Endometrium (tissue), 2 donors: ENCODE results near the gene GRK4.
"Not testable (repeated sequence)": the region's sequence is repeated elsewhere in the genome, so short reads cannot be mapped to it uniquely, and the experiment has no call there.

Source experiments
- FAIRE-seq: peaks from 2 replicates; lab custom pipeline; 2012; peaks lifted over from hg19 to GRCh38; lab: Jason Lieb, UNC
- donor health status: control.
- donor health status: control.

Gene GRK4

DNA sequence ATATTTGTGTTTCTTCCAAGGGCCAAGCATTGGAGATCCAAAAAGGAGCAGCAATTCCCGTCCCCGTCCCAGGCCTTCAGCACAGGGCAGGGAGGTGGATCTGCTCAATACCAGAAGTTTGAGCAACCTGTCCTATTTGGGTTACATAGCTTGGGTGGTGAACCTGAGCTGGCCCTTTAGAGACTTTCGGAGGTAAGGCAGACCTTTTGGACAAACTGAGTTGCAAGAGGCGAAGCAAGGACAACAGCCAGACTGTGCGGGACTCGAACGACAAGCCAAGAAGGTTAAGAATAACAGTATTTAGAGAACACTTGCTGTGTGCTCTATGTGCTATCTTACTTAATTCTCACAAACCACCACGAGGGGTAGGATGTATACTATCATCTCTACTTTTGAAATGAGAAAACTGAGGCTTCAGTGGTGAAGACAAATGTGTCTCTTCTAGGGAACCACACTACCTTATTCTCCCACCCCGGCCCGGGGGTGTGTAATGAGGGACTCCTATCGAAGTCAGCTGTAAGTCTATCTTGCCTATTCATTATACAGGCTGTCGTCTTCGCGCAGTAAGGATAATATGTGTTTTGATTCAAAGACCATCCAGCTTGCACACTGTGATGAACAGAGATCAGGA, 1.4 kb upstream of the GRK4 start:
- FAIRE-seq: no peak

DNA sequence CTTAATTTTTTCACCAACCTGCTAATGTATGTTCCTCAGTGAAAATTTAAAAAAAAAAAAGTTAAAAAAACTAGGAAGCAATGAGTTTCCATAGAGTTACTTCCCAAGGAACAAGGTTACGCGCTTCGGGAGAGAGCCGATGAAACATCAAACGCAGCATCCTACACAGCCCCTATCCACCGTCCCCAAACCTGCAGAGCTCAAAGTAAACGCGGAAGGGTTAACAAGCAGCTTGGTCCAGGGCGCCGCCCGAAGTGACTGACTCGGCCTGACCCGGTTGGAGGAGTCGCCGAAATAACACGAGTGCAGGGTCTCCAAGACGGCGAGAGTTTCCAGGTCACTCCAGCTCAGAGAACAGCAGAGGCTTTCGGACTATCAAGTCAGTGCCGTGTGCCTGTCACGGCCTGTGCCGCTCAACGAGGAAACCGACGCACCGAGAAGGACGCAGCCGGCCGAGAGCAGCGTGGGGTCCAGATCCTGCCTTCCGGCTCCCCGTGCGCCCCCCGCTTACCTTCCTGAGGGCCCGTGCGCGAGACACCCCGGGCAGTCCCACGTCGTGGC, 677 bp upstream of the GRK4 start:
- no peak for FAIRE-seq

GRCh38 chr4:2963966-2964471, 648 bp downstream of the GRK4 start:
- no peak for FAIRE-seq

- FAIRE-seq: no peak
These were observed 1.4 kb downstream of the GRK4 start for GRCh38 chr4:2964706-2965258.

DNA sequence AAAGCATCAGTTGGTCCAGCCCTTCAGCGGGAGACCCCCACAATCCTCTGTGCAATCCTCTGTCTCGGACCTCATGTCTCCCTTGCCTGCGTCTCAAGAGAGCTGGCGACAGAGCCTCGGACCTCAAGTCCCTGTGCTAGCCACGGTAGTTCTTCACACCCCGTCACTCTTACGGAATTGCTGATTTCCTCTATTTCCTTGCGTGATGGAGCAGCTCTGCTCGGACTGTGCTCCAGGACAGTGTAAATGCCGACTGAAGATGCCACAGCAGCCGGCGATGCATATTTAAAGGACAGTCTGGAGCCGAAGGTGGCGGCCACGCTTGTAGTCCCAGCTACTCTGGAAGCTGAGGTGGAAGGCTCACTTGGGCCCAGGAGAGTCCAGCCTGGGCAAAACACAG, 1.9 kb downstream of the GRK4 start:
- FAIRE-seq: no peak

DNA sequence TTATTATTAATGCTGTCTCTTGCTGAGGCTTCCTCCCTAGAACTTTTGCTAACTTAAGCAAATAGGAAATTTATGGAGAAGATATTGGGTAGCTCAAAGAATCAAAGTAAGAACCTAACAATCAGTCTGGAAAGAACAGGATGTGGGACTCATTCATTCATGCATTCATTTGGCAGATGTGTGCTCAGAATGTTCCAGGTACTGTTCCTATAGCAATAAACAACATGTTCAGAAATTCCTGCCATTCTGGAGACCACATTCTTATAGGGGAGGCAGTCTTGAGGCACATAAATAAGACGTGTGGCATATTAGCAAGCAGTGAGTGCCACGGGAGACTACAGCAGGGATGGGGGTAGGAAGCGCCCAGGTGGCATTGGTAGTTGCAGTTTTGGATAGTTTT, 5.0 kb downstream of the GRK4 start:
- no peak for FAIRE-seq

GRCh38 chr4:2971275-2971674, 7.9 kb downstream of the GRK4 start:
- no peak for FAIRE-seq

GRCh38 chr4:2977211-2978088, 14.1 kb downstream of the GRK4 start:
- FAIRE-seq: no peak

DNA sequence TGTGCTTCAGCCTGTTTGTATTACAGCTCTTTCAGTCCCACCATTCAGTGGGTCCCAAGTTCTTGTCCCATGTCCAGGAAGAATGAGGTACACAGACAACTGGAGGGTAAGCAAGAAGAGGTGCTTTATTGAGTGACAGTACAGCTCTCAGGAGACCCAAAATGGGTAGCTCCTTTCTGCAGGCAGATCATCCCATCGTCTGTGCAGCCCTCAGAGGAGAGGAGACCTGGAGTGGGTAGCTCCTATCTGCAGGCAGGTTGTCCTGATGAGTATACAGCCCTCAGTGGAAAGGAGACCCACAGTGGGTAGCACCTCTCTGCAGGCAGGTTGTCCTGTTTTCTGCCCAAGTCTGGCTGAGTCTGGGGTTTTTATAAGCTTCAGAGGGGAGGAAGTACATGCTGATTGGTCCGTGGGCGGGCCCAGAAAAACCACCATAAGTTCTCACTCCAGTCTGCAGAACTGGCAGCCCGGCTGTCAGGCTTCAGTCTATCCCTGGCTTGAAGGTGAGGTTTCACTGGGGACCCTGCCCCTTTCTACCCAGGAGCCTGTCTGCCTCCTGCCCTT, 18.0 kb downstream of the GRK4 start:
- FAIRE-seq: no peak

DNA sequence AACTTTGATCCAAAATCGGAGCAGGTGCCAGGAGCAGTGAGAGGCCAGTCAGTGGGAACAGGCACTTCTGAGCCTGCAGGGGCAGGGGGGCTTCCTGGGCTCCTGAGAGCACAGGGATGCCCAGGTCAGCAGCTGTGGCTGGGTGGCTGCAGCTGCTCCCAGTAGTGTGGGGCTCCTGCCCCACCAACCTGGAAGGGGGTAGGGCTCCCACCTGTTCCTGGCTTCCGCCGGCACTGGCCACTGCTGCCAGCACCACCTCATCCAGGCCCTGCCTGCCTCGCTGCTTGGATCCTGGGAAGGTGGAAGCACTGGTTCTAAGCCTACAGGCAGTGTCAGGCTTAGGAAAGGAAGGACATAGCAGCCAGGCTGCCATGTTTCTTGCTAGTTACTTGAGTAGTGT, 18.6 kb downstream of the GRK4 start:
- no peak for FAIRE-seq

GRCh38 chr4:2983715-2984114, 20.3 kb downstream of the GRK4 start:
- not testable (repeated sequence) for FAIRE-seq

DNA sequence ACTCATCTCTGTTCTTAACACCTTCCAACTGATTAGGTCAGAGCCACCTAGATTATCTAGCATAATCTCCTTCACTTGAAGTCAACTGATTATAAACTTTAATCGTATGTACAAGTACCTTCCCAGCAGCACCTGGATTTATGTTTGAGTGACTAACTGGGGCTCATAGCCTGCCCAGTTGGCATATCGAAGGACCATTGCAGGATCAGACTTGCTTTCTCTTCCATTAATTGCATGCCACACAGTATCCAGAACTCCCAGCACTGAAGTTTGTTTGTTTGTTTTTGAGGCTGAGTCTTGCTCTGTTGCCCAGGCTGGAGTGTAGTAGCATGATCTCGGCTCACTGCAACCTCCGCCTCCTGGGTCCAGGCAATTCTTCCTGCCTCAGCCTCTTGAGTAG, 27.9 kb downstream of the GRK4 start:
- no peak for FAIRE-seq

DNA sequence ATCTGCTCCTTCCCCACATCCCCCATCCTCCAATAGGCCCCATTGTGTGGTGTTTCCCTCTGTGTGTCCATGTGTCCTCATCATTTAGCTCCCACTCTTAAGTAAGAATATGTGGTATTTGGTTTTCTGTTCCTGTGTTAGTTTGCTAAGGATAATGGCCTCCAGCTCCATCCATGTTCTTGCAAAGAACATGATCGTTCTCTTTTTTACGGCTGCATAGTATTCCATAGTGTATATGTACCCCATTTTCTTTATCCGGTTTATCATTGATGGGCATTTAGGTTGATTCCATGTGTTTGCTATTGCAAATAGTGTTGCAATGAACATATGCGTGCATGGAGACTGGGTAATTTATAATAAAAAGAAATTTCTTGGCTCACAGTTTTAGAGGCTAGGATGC, 31.5 kb downstream of the GRK4 start:
- FAIRE-seq: no peak

DNA sequence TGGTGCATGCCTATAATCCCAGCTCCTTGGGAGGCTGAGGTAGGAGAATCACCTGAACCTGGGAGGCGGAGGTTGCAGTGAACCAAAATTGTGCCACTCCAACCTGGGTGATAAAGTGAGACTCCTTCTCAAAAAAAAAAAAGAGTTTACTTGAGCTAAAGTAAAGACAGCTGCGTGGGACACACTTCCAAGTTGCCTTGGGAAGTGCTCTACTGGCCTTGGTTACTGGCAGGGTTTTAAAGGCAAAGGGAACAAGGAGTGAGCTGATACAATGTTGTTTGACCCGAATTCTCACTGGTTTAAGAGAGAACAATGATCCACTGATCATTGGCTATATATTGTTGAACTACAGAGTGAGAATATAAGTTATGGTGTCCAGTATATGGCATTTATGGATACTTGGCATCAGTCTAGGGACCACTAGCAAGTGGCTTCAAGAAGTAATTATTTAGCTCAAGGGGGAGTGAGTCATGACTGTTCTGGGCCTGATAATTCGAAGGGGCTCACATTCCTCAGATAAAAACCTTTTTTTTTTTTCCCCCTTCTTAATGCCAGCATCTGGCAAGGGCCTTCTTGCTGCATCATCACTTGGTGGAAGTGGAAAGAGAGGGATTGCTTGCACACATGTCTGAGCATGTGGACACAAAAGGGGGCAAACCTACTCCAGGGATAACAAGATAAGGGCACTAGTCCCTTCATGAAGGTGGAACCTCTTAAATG, 32.3 kb downstream of the GRK4 start:
- FAIRE-seq: no peak

DNA sequence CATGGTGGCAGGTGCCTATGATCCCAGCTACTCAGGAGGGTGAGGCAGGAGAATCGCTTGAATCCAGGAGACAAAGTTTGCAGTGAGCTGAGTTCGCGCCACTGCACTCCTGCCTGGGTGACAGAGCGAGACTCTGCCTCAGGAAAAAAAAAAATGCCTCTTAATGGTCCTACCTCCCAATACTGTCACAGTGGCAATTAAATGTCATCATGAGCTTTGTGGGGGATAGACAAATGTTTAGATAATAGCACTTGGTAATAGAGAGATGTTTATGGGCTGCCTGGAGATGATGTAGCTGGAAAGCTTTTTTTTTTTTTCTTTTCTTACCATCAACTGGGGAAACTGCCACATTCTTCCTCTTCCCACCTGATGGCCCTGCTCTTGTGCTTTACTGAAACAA, 33.0 kb downstream of the GRK4 start:
- FAIRE-seq: no peak

- FAIRE-seq: no peak
These were observed 44.4 kb downstream of the GRK4 start for GRCh38 chr4:3007724-3008123.

GRCh38 chr4:3009422-3009821, 46.1 kb downstream of the GRK4 start:
- FAIRE-seq: no peak

- no peak for FAIRE-seq
These were observed 47.2 kb downstream of the GRK4 start for GRCh38 chr4:3010577-3010976.

DNA sequence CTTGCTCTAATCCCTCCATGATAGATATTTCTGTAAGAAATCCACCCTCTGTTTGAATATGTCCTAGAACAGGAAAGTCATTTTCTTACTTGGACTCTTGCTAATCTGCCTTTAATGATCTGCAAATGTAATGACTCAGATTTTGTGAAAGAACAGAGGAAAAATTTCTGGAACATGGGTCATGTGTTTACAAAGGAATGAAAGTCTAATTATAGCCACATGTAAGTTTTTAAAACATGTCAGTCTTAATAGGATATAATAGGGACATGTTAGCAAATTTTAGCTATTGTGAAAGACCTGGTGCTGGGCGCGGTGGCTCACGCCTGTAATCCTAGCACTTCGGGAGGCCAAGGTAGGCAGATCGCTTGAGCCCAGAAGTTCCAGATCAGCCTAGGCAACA, 47.6 kb downstream of the GRK4 start:
- peak; percentile 66 for FAIRE-seq

DNA sequence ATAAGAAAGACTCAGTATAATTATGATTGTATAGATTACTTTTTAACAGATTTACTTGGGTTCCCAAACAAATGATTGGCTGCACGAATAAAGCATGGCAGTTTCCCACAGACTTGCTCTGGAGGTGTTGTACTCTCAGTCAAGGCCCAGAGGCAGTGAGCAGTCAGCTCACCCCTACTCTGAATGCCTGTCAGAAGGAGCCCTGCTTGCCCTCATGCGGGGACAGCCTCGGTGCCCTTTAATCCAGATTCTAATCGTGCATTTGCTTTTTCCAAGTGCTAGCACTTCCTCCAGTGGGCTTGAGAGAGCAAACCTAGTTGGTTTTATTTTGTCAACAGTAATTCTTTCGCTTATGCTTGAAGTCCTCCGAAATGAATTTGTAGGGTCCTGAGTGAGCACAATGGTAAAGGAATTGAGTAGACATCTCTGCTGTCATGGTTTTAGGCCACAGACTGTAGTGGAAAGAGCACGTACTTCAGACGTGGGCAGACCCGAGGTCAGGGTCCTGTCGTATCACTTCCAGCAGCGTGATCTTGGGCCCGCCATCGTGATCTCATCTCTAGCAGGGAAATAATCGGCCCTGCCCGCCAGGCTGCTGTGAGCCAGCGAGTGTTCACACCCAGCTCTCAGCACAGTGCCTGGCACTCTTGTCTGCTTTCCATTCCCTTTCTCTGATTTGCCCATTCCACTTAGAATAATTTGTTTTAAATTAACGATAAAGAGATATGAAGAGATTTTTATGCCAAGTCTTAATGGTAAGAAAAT, 48.3 kb downstream of the GRK4 start:
- no peak for FAIRE-seq

GRCh38 chr4:3013323-3013722, 50.0 kb downstream of the GRK4 start:
- FAIRE-seq: no peak
